Right lobe of liver (tissue), 4 donors: ENCODE results near the gene MAP4K1.

Experiments used
- CTCF ChIP-seq, 4 donors: fragments of 200-600 bp in 3 of 4; fragments of 450-650 bp in 1 of 4; IDR thresholded peaks; one replicate each; pipeline versions ENCODE4 v1.5.1 to v1.8.0; 2016 to 2022; ENCODE audit warnings: antibody characterized with exemption in 4 of 4, mild to moderate bottlenecking in 2 of 4
- POLR2A ChIP-seq: fragments of 450-650 bp; IDR thresholded peaks from one replicate; pipeline ENCODE4 v1.6.1; 2017; ENCODE audit warnings: antibody characterized with exemption, mild to moderate bottlenecking
- donor health status: DM: no; HTN: no; CAD: no.
- donor health status: DM: no; HTN: no; CAD: no.
- donor health status: DM: no; HTN: yes; CAD: no.

GRCh38 chr19:38638461-38638860, 20.7 kb upstream of the MAP4K1 start:
- no peak for TF ChIP-seq CTCF (IDR thresholded peaks at IDR 0.05)
- TF ChIP-seq POLR2A, result no peak
